Measurements from ENCODE around the gene SIAE.

SIAE gene

GRCh38 chr11:124657904-124658303, 15.6 kb downstream of the SIAE start:
- TF ChIP-seq CTCF (IDR thresholded peaks at IDR 0.05; ENCODE audit: insufficient read depth, low read depth, low read length, missing control alignments): no peak
- no peak overlapping the region for H3K4me3 ChIP-seq (ENCODE audit: low read length)
- DNase-seq (ENCODE audit: low read depth): no peak

- DNase-seq (ENCODE audit: low read depth): peak; percentile 62
- no peak for TF ChIP-seq CTCF (IDR thresholded peaks at IDR 0.05; ENCODE audit: insufficient read depth, low read depth, low read length, missing control alignments)
- no peak overlapping the region for H3K4me3 ChIP-seq (ENCODE audit: low read length)
These were observed 16.5 kb downstream of the SIAE start for GRCh38 chr11:124656774-124657630.

- no peak for DNase-seq (ENCODE audit: low read depth)
- TF ChIP-seq CTCF (IDR thresholded peaks at IDR 0.05; ENCODE audit: insufficient read depth, low read depth, low read length, missing control alignments): no peak
- H3K4me3 ChIP-seq (ENCODE audit: low read length): no peak overlapping the region
These were observed 24.9 kb downstream of the SIAE start for GRCh38 chr11:124648610-124649009.

- no peak for DNase-seq (ENCODE audit: low read depth)
- no peak overlapping the region for H3K4me3 ChIP-seq (ENCODE audit: low read length)
- no peak for TF ChIP-seq CTCF (IDR thresholded peaks at IDR 0.05; ENCODE audit: insufficient read depth, low read depth, low read length, missing control alignments)
These were observed 27.4 kb downstream of the SIAE start for GRCh38 chr11:124646148-124646547.

- DNase-seq (ENCODE audit: low read depth): peak; percentile 69
- TF ChIP-seq CTCF (IDR thresholded peaks at IDR 0.05; ENCODE audit: insufficient read depth, low read depth, low read length, missing control alignments): peak; percentile 82
- H3K4me3 ChIP-seq (ENCODE audit: low read length): no peak overlapping the region
These were observed 28.9 kb downstream of the SIAE start for GRCh38 chr11:124644426-124645280.

- peak; percentile 62 for DNase-seq (ENCODE audit: low read depth)
- no peak overlapping the region for H3K4me3 ChIP-seq (ENCODE audit: low read length)
- TF ChIP-seq CTCF (IDR thresholded peaks at IDR 0.05; ENCODE audit: insufficient read depth, low read depth, low read length, missing control alignments): no peak
These were observed 29.7 kb downstream of the SIAE start for GRCh38 chr11:124643605-124644425.
